ENCODE data around the gene BIRC6.

BIRC6 gene

GRCh38 chr2:32594573-32594972 lies 237.8 kb downstream of the BIRC6 start:
- Histone ChIP-seq H3K36me3 (ENCODE audit: control insufficient read depth, insufficient read depth, low read length) (peaks cover under 1% of the 10 kb centered on the region), H3K4me1 (ENCODE audit: control insufficient read depth, insufficient read depth, low read length) (no peaks in the 10 kb centered on the region), H3K9me3 (ENCODE audit: control insufficient read depth, low read length) (no peaks in the 10 kb centered on the region), H3K27me3 (ENCODE audit: control insufficient read depth, insufficient read depth, low read length) (no peaks in the 10 kb centered on the region), H3K4me3 (ENCODE audit: low read length) (no peak overlapping the region), H3K9ac (ENCODE audit: low read length) (no peak overlapping the region)

GRCh38 chr2:32611366-32611765 lies 254.5 kb downstream of the BIRC6 start:
- Histone ChIP-seq H3K4me1 (ENCODE audit: control insufficient read depth, insufficient read depth, low read length) (peaks cover 7% of the 10 kb centered on the region), H3K36me3 (ENCODE audit: control insufficient read depth, insufficient read depth, low read length) (no peaks in the 10 kb centered on the region), H3K9ac (ENCODE audit: low read length) (no peak overlapping the region), H3K4me3 (ENCODE audit: low read length) (no peak overlapping the region), H3K9me3 (ENCODE audit: control insufficient read depth, low read length) (no peaks in the 10 kb centered on the region), H3K27me3 (ENCODE audit: control insufficient read depth, insufficient read depth, low read length) (no peaks in the 10 kb centered on the region)

- H3K36me3 ChIP-seq (ENCODE audit: control insufficient read depth, insufficient read depth, low read length) = no peaks in the 10 kb centered on the region
- no peak overlapping the region for H3K9ac ChIP-seq (ENCODE audit: low read length)
- H3K4me3 ChIP-seq (ENCODE audit: low read length) = no peak overlapping the region
- no peaks in the 10 kb centered on the region for H3K27me3 ChIP-seq (ENCODE audit: control insufficient read depth, insufficient read depth, low read length)
- no peaks in the 10 kb centered on the region for H3K9me3 ChIP-seq (ENCODE audit: control insufficient read depth, low read length)
- H3K4me1 ChIP-seq (ENCODE audit: control insufficient read depth, insufficient read depth, low read length) = peaks cover 7% of the 10 kb centered on the region
Measured at GRCh38 chr2:32611771-32612170, 254.9 kb downstream of the BIRC6 start.

GRCh38 chr2:32614084-32614483 lies 257.3 kb downstream of the BIRC6 start:
- H3K4me3 ChIP-seq (ENCODE audit: low read length) = no peak overlapping the region
- no peaks in the 10 kb centered on the region for H3K36me3 ChIP-seq (ENCODE audit: control insufficient read depth, insufficient read depth, low read length)
- no peaks in the 10 kb centered on the region for H3K9me3 ChIP-seq (ENCODE audit: control insufficient read depth, low read length)
- H3K4me1 ChIP-seq (ENCODE audit: control insufficient read depth, insufficient read depth, low read length) = peaks cover 7% of the 10 kb centered on the region
- no peak overlapping the region for H3K9ac ChIP-seq (ENCODE audit: low read length)
- no peaks in the 10 kb centered on the region for H3K27me3 ChIP-seq (ENCODE audit: control insufficient read depth, insufficient read depth, low read length)

GRCh38 chr2:32617599-32618189 lies 260.9 kb downstream of the BIRC6 start:
- no peaks in the 10 kb centered on the region for H3K27me3 ChIP-seq (ENCODE audit: control insufficient read depth, insufficient read depth, low read length)
- peak overlapping the region; percentile 52 for H3K9ac ChIP-seq (ENCODE audit: low read length)
- peaks cover 5% of the 10 kb centered on the region for H3K4me1 ChIP-seq (ENCODE audit: control insufficient read depth, insufficient read depth, low read length)
- no peaks in the 10 kb centered on the region for H3K36me3 ChIP-seq (ENCODE audit: control insufficient read depth, insufficient read depth, low read length)
- no peak overlapping the region for H3K4me3 ChIP-seq (ENCODE audit: low read length)
- no peaks in the 10 kb centered on the region for H3K9me3 ChIP-seq (ENCODE audit: control insufficient read depth, low read length)

- H3K9ac ChIP-seq (ENCODE audit: low read length) = no peak overlapping the region
- H3K36me3 ChIP-seq (ENCODE audit: control insufficient read depth, insufficient read depth, low read length) = no peaks in the 10 kb centered on the region
- peaks cover 5% of the 10 kb centered on the region for H3K4me1 ChIP-seq (ENCODE audit: control insufficient read depth, insufficient read depth, low read length)
- H3K4me3 ChIP-seq (ENCODE audit: low read length) = no peak overlapping the region
- H3K27me3 ChIP-seq (ENCODE audit: control insufficient read depth, insufficient read depth, low read length) = no peaks in the 10 kb centered on the region
- H3K9me3 ChIP-seq (ENCODE audit: control insufficient read depth, low read length) = no peaks in the 10 kb centered on the region
Measured at GRCh38 chr2:32622570-32623310, 265.9 kb downstream of the BIRC6 start.

- H3K4me1 ChIP-seq (ENCODE audit: control insufficient read depth, insufficient read depth, low read length) = peaks cover 5% of the 10 kb centered on the region
- H3K9ac ChIP-seq (ENCODE audit: low read length) = no peak overlapping the region
- H3K9me3 ChIP-seq (ENCODE audit: control insufficient read depth, low read length) = no peaks in the 10 kb centered on the region
- H3K36me3 ChIP-seq (ENCODE audit: control insufficient read depth, insufficient read depth, low read length) = no peaks in the 10 kb centered on the region
- H3K27me3 ChIP-seq (ENCODE audit: control insufficient read depth, insufficient read depth, low read length) = no peaks in the 10 kb centered on the region
- H3K4me3 ChIP-seq (ENCODE audit: low read length) = no peak overlapping the region
Measured at GRCh38 chr2:32623311-32623706, 266.5 kb downstream of the BIRC6 start.

GRCh38 chr2:32624812-32625211 lies 268.0 kb downstream of the BIRC6 start:
- H3K4me3 ChIP-seq (ENCODE audit: low read length) = no peak overlapping the region
- H3K4me1 ChIP-seq (ENCODE audit: control insufficient read depth, insufficient read depth, low read length) = peaks cover 3% of the 10 kb centered on the region
- no peak overlapping the region for H3K9ac ChIP-seq (ENCODE audit: low read length)
- H3K9me3 ChIP-seq (ENCODE audit: control insufficient read depth, low read length) = no peaks in the 10 kb centered on the region
- no peaks in the 10 kb centered on the region for H3K27me3 ChIP-seq (ENCODE audit: control insufficient read depth, insufficient read depth, low read length)
- H3K36me3 ChIP-seq (ENCODE audit: control insufficient read depth, insufficient read depth, low read length) = no peaks in the 10 kb centered on the region

- Histone ChIP-seq H3K36me3 (ENCODE audit: control insufficient read depth, insufficient read depth, low read length) (no peaks in the 10 kb centered on the region), H3K4me3 (ENCODE audit: low read length) (no peak overlapping the region), H3K4me1 (ENCODE audit: control insufficient read depth, insufficient read depth, low read length) (no peaks in the 10 kb centered on the region), H3K27me3 (ENCODE audit: control insufficient read depth, insufficient read depth, low read length) (no peaks in the 10 kb centered on the region), H3K9me3 (ENCODE audit: control insufficient read depth, low read length) (no peaks in the 10 kb centered on the region), H3K9ac (ENCODE audit: low read length) (no peak overlapping the region)
Measured at GRCh38 chr2:32626639-32627221, 269.9 kb downstream of the BIRC6 start.

- H3K4me1 ChIP-seq (ENCODE audit: control insufficient read depth, insufficient read depth, low read length) = no peaks in the 10 kb centered on the region
- H3K27me3 ChIP-seq (ENCODE audit: control insufficient read depth, insufficient read depth, low read length) = no peaks in the 10 kb centered on the region
- H3K4me3 ChIP-seq (ENCODE audit: low read length) = peak overlapping the region; percentile 94
- no peaks in the 10 kb centered on the region for H3K36me3 ChIP-seq (ENCODE audit: control insufficient read depth, insufficient read depth, low read length)
- H3K9ac ChIP-seq (ENCODE audit: low read length) = peak overlapping the region; percentile 65
- no peaks in the 10 kb centered on the region for H3K9me3 ChIP-seq (ENCODE audit: control insufficient read depth, low read length)
Measured at GRCh38 chr2:32627441-32627813, 270.6 kb downstream of the BIRC6 start.

- Histone ChIP-seq H3K4me3 (ENCODE audit: low read length) (peak within 1 kb of the TSS; percentile 94), H3K9me3 (ENCODE audit: control insufficient read depth, low read length) (no peaks in the 10 kb centered on the region), H3K27me3 (ENCODE audit: control insufficient read depth, insufficient read depth, low read length) (no peaks in the 10 kb centered on the region), H3K36me3 (ENCODE audit: control insufficient read depth, insufficient read depth, low read length) (no peaks in the 10 kb centered on the region), H3K9ac (ENCODE audit: low read length) (peak within 1 kb of the TSS; percentile 68), H3K4me1 (ENCODE audit: control insufficient read depth, insufficient read depth, low read length) (no peaks in the 10 kb centered on the region)
Measured at GRCh38 chr2:32627814-32628579, 271.2 kb downstream of the BIRC6 start, which contains the start of gene TTC27. Gene TTC27 (plus strand): TSS chr2:32628050. CDS start chr2:32628293, 243 bp downstream.

- H3K9ac ChIP-seq (ENCODE audit: low read length) = no peak overlapping the region
- H3K36me3 ChIP-seq (ENCODE audit: control insufficient read depth, insufficient read depth, low read length) = no peaks in the 10 kb centered on the region
Measured at GRCh38 chr2:32632089-32632488, 275.3 kb downstream of the BIRC6 start.

More at GRCh38 chr2:32632089-32632488, 275.3 kb downstream of the BIRC6 start:
- Histone ChIP-seq H3K27me3 (ENCODE audit: control insufficient read depth, insufficient read depth, low read length) (no peaks in the 10 kb centered on the region), H3K4me3 (ENCODE audit: low read length) (no peak overlapping the region), H3K4me1 (ENCODE audit: control insufficient read depth, insufficient read depth, low read length) (no peaks in the 10 kb centered on the region), H3K9me3 (ENCODE audit: control insufficient read depth, low read length) (no peaks in the 10 kb centered on the region)

All from mucosa of stomach (tissue), 1 donor.